Chondrocyte (in vitro differentiated cells): Measurements from ENCODE around the gene HCRTR1. TPM values are rescaled to one million over a fixed set of nuclear protein-coding genes. Genes with fewer than 3 reads are reported as not detected.

Source experiments
- DNase-seq: peaks from one replicate; pipeline ENCODE4 v3.0.0; 2021; ENCODE audit warnings: mixed read lengths, low spot score
- H3K27ac Mint-ChIP-seq: one replicate; pipeline ENCODE4 v1.8.0; 2021; ENCODE audit warnings: mild to moderate bottlenecking, moderate library complexity, mixed read lengths; ENCODE audit not compliant: unreplicated experiment
- H3K27me3 Mint-ChIP-seq: 2 replicates; pipeline ENCODE4 v1.8.0; 2021; ENCODE audit warnings: low read depth, mixed read lengths
- H3K36me3 Mint-ChIP-seq: 2 replicates; pipeline ENCODE4 v1.8.0; 2021; ENCODE audit warnings: low read depth, mixed read lengths
- H3K4me1 Mint-ChIP-seq: 2 replicates; pipeline ENCODE4 v1.8.0; 2021; ENCODE audit warnings: low read depth, mild to moderate bottlenecking, mixed read lengths
- H3K4me3 Mint-ChIP-seq: one replicate; pipeline ENCODE4 v1.8.0; 2021; ENCODE audit warnings: mild to moderate bottlenecking, moderate library complexity, mixed read lengths; ENCODE audit not compliant: unreplicated experiment
- H3K9me3 Mint-ChIP-seq: 2 replicates; pipeline ENCODE4 v1.8.0; 2021; ENCODE audit warnings: low read depth, mixed read lengths
- CTCF ChIP-seq: fragments of 200-600 bp; sonication (generic); IDR thresholded peaks from 2 replicates; pipeline ENCODE4 v1.5.0; 2021; ENCODE audit warnings: antibody characterized with exemption, mild to moderate bottlenecking, moderate library complexity
- total RNA-seq: library from RNA; stranded (reverse); gene quantifications from 3 replicates; pipeline ENCODE4 v1.2.1, GENCODE V29; 2021

HCRTR1 gene
- total RNA-seq, 1 donor from 2014 or later: 0.45 TPM

- H3K4me3 Mint-ChIP-seq: no peak overlapping the region
- no peak for TF ChIP-seq CTCF
- peaks cover 42% of the 10 kb centered on the region for H3K4me1 Mint-ChIP-seq
- peaks cover 21% of the 10 kb centered on the region for H3K36me3 Mint-ChIP-seq
- H3K9me3 Mint-ChIP-seq: no peaks in the 10 kb centered on the region
- H3K27me3 Mint-ChIP-seq: no peaks in the 10 kb centered on the region
- no peak overlapping the region for H3K27ac Mint-ChIP-seq
- DNase-seq: no peak
Observed at GRCh38 chr1:31674626-31675025, 57.1 kb downstream of the HCRTR1 start.

- H3K9me3 Mint-ChIP-seq: no peaks in the 10 kb centered on the region
- DNase-seq: no peak
- TF ChIP-seq CTCF: no peak
- peaks cover 23% of the 10 kb centered on the region for H3K36me3 Mint-ChIP-seq
- H3K27me3 Mint-ChIP-seq: no peaks in the 10 kb centered on the region
- peak overlapping the region; percentile 22 for H3K27ac Mint-ChIP-seq
- no peak overlapping the region for H3K4me3 Mint-ChIP-seq
- H3K4me1 Mint-ChIP-seq: peaks cover 36% of the 10 kb centered on the region
Observed at GRCh38 chr1:31675161-31675560, 57.7 kb downstream of the HCRTR1 start.

- Mint-ChIP-seq H3K9me3 (no peaks in the 10 kb centered on the region), H3K4me3 (no peak overlapping the region), H3K4me1 (peaks cover 30% of the 10 kb centered on the region), H3K27me3 (no peaks in the 10 kb centered on the region), H3K36me3 (peaks cover 26% of the 10 kb centered on the region), H3K27ac (peak overlapping the region; percentile 83)
- DNase-seq: no peak
- no peak for TF ChIP-seq CTCF
Observed at GRCh38 chr1:31675756-31676155, 58.3 kb downstream of the HCRTR1 start.

Other genes starting within 250 kb of the HCRTR1 start
- gene FABP3, start 244.6 kb upstream of the HCRTR1 start, total RNA-seq: 51.8 to 83.8 TPM (median 81.4 TPM) in 3 replicates
- 9.1 to 19.8 TPM (median 19.1 TPM) in 3 replicates for gene SERINC2, start 204.5 kb upstream of the HCRTR1 start, total RNA-seq
- gene TINAGL1, start 41.2 kb upstream of the HCRTR1 start, total RNA-seq: 4.7 to 154 TPM (median 147 TPM) in 3 replicates
- gene PEF1, start 27.2 kb downstream of the HCRTR1 start, total RNA-seq: 48.6 to 53.0 TPM (median 52.0 TPM) in 3 replicates
- gene COL16A1, start 86.3 kb downstream of the HCRTR1 start, total RNA-seq: 230 to 272 TPM (median 262 TPM) in 3 replicates
- 11.9 to 20.4 TPM (median 12.2 TPM) in 3 replicates for gene ADGRB2, start 146.7 kb downstream of the HCRTR1 start, total RNA-seq
- 0.46 to 7.3 TPM (median 5.2 TPM) in 3 replicates for gene SPOCD1, start 198.3 kb downstream of the HCRTR1 start, total RNA-seq